BE2C (cell line): ENCODE results near the gene USP47.
A peak's percentile ranks its signal among the peaks of the same experiment; 100 is the strongest.

Experiments
- DNase-seq: peaks from one replicate; pipeline ENCODE4 v3.0.0-alpha.2; 2020
- H3K27me3 ChIP-seq: fragments of 250-450 bp; sonication (Bioruptor Pico); 2 replicates; pipeline ENCODE4 v1.5.1; 2020; ENCODE audit warnings: mild to moderate bottlenecking
- H3K36me3 ChIP-seq: fragments of 250-450 bp; sonication (Bioruptor Pico); 2 replicates; pipeline ENCODE4 v1.5.1; 2020; ENCODE audit warnings: mild to moderate bottlenecking
- H3K4me1 ChIP-seq: fragments of 250-450 bp; sonication (Bioruptor Pico); 2 replicates; pipeline ENCODE4 v1.5.1; 2020
- H3K4me3 ChIP-seq: 2 replicates; pipeline ENCODE4 v1.5.1; 2011; ENCODE audit warnings: low read depth, low read length
- H3K9me3 ChIP-seq: fragments of 250-450 bp; sonication (Bioruptor Pico); 2 replicates; pipeline ENCODE4 v1.5.1; 2020
- TF ChIP-seq, protein P1 (sequence below): IDR thresholded peaks from 2 replicates; pipeline ENCODE4 v1.5.1; 2012; ENCODE audit warnings: mild to moderate bottlenecking, low read depth, low read length

The USP47 gene

DNA sequence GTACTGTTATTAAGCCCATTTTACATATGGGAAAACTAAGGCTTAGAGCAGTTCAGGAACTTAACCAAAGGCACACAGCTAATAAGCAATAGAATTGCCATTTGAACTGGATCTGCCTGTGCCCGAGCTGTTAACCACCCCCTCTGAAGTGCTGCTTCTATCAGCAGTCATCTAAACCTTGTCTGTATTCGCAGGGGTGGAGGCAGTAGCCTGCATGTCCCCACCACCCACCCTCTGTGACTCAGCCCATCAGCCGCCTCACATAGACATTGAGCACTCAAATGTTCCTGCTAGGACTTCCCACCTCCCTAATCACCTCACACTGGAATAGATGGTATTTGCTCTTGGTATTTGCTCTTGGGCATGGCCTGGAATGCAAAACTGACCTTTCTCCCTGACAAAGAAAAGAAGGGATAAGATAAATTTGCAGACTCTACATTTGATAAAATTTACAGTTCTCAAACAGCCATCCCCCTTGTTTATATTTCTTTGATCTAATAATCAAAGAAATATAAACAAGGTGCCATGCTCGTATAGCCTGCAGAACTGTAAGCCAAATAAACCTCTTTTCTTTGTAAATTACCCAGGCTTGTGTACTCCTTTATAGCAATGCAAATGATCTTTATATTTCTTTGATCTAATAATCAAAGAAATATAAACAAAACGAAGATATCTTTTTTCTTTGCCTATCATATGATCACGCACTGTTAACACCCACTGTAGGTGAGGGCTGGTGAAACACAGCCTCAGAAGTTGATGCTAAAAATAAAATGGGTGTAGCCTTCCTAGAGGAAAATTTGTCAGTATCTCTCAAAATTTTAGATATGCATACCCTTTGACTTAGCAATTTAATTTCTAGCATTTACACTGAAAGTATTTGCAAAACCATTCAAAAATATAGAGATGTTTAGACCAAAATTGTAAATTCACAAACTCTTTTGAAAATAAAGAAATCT, 150.8 kb downstream of the USP47 start:
- Histone ChIP-seq H3K4me1 (peaks cover 21% of the 10 kb centered on the region), H3K9me3 (no peaks in the 10 kb centered on the region), H3K27me3 (no peaks in the 10 kb centered on the region), H3K4me3 (no peak overlapping the region), H3K36me3 (no peaks in the 10 kb centered on the region)
- TF ChIP-seq, protein P1, sequence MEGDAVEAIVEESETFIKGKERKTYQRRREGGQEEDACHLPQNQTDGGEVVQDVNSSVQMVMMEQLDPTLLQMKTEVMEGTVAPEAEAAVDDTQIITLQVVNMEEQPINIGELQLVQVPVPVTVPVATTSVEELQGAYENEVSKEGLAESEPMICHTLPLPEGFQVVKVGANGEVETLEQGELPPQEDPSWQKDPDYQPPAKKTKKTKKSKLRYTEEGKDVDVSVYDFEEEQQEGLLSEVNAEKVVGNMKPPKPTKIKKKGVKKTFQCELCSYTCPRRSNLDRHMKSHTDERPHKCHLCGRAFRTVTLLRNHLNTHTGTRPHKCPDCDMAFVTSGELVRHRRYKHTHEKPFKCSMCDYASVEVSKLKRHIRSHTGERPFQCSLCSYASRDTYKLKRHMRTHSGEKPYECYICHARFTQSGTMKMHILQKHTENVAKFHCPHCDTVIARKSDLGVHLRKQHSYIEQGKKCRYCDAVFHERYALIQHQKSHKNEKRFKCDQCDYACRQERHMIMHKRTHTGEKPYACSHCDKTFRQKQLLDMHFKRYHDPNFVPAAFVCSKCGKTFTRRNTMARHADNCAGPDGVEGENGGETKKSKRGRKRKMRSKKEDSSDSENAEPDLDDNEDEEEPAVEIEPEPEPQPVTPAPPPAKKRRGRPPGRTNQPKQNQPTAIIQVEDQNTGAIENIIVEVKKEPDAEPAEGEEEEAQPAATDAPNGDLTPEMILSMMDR: no peak
- DNase-seq: no peak

DNA sequence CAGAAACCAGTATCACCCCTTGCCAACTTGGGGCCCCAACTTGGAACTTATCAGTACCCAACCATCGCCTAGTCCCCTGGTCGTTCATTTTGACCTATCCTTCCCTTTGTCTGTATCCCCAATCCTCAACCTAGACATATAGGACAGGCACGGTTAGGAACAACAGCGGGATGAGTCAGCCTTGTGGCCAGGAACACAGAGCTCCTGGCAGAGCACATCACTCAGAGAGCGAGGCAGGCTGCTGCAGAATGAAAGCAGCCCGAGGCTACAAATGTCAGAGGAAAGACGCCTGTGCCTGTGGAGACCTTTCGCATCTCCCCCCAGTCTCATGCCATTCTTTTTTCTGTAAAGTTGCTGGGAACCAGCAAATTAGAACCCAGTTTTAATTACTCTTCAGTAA, 152.1 kb downstream of the USP47 start:
- Histone ChIP-seq H3K36me3 (no peaks in the 10 kb centered on the region), H3K27me3 (no peaks in the 10 kb centered on the region), H3K4me3 (no peak overlapping the region), H3K4me1 (peaks cover 29% of the 10 kb centered on the region), H3K9me3 (no peaks in the 10 kb centered on the region)
- TF ChIP-seq, protein P1: no peak
- DNase-seq: peak; percentile 77

DNA sequence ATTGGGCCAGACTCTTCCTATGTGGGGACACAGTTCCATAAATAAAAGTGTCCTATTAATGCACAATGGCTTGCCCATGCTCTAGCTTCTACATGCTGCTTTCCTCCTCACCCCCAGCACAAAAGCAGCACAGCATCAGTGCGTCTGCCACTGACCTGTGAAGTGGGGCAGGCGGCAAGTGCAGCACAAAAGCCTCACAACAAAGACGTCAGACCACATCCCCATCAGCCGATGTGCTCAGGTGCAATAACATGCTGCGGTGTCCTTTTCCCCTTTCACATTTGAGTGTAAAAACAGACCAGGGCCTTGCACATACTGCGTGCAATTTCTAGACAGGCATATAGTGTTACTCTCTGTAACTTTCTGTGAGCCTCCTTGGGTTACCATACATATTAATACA, 153.8 kb downstream of the USP47 start:
- Histone ChIP-seq H3K4me1 (peaks cover 29% of the 10 kb centered on the region), H3K27me3 (no peaks in the 10 kb centered on the region), H3K4me3 (no peak overlapping the region), H3K36me3 (no peaks in the 10 kb centered on the region), H3K9me3 (no peaks in the 10 kb centered on the region)
- TF ChIP-seq, protein P1: no peak
- no peak for DNase-seq

DNA sequence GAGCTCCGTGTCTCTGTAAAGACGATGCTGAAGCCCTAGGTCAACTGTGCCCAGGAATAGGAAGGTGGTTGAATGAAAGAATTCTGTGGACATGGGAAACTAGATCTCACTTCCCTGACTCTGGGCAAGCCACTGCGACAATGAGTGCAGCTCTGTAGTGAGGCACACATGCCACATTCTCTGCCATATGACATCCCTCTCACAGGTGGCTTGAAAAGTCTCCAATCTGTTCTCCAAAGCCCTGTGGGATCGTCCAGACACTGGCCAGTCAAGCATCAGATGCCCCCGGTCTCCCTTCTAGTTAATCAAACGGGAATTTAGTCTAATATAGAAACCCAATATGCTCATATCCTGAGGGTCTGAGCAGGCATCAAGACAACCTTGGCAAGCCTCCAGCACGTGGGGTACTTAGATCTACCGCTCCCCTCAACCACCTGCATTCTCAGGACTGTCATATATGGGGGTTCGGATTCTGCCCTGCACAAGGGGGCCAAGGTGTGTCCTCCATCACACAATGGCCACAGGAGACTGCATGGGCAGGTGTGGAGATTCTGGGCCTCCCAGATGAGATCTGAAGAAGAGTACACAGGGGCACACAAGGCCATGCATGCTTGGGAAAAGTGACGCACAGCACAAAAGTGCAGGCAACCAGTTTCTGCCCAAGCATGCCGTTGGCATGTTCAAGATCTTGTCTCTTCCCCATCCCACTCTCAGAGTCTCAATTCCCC, 154.7 kb downstream of the USP47 start:
- no peak for DNase-seq
- Histone ChIP-seq H3K27me3 (no peaks in the 10 kb centered on the region), H3K9me3 (no peaks in the 10 kb centered on the region), H3K36me3 (no peaks in the 10 kb centered on the region), H3K4me1 (peaks cover 29% of the 10 kb centered on the region), H3K4me3 (no peak overlapping the region)
- TF ChIP-seq, protein P1: no peak

DNA sequence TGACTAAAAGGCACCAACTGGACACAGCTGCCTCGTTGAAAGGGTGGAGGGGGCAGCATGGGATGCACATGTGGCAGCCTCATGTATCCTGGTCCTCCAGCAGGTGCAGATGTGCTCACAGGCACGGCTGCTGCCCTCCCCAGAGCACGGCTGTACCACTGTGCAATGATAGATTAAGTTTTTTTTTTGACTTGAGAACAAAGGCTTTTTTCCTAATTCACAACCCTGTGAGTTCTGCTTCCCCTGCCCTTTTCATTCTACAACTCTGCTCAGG, 155.2 kb downstream of the USP47 start:
- DNase-seq: no peak
- H3K27me3 ChIP-seq: no peaks in the 10 kb centered on the region
- H3K36me3 ChIP-seq: no peaks in the 10 kb centered on the region
- no peak overlapping the region for H3K4me3 ChIP-seq
- TF ChIP-seq, protein P1: no peak
- peaks cover 29% of the 10 kb centered on the region for H3K4me1 ChIP-seq
- H3K9me3 ChIP-seq: no peaks in the 10 kb centered on the region
